GM10266 (cell line): ENCODE data around the gene ZNF433.
"Not testable (repeated sequence)": the region's sequence is repeated elsewhere in the genome, so short reads cannot be mapped to it uniquely, and the experiment has no call there.

Source experiments
- DNase-seq: peaks from one replicate; pipeline ENCODE4 v3.0.0; 2012; ENCODE audit errors: extremely low spot score
- TF ChIP-seq, protein P1 (sequence below): IDR thresholded peaks from 2 replicates; pipeline ENCODE4 v1.5.1; 2012; ENCODE audit warnings: mild to moderate bottlenecking, low read depth; ENCODE audit not compliant: control insufficient read depth, insufficient read depth; ENCODE audit errors: missing control alignments

Gene ZNF433

DNA sequence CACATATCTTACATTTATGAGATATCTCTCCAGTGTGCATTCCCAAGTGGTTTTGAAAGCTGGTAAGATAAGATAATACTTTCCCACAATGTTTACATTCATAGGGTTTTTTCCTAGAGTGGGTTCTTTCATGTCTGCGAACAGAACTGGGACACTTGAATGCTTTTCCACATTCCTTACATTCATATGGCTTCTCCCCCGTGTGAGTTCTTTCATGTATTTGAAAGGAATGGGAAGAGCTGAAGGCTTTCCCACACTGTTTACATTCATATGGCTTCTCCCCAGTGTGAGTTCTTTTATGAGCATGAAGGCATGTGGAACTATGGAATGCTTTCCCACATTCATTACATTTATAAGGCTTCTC lies 19.7 kb downstream of the ZNF433 start:
- no peak for DNase-seq
- TF ChIP-seq, protein P1, sequence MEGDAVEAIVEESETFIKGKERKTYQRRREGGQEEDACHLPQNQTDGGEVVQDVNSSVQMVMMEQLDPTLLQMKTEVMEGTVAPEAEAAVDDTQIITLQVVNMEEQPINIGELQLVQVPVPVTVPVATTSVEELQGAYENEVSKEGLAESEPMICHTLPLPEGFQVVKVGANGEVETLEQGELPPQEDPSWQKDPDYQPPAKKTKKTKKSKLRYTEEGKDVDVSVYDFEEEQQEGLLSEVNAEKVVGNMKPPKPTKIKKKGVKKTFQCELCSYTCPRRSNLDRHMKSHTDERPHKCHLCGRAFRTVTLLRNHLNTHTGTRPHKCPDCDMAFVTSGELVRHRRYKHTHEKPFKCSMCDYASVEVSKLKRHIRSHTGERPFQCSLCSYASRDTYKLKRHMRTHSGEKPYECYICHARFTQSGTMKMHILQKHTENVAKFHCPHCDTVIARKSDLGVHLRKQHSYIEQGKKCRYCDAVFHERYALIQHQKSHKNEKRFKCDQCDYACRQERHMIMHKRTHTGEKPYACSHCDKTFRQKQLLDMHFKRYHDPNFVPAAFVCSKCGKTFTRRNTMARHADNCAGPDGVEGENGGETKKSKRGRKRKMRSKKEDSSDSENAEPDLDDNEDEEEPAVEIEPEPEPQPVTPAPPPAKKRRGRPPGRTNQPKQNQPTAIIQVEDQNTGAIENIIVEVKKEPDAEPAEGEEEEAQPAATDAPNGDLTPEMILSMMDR = no peak

DNA sequence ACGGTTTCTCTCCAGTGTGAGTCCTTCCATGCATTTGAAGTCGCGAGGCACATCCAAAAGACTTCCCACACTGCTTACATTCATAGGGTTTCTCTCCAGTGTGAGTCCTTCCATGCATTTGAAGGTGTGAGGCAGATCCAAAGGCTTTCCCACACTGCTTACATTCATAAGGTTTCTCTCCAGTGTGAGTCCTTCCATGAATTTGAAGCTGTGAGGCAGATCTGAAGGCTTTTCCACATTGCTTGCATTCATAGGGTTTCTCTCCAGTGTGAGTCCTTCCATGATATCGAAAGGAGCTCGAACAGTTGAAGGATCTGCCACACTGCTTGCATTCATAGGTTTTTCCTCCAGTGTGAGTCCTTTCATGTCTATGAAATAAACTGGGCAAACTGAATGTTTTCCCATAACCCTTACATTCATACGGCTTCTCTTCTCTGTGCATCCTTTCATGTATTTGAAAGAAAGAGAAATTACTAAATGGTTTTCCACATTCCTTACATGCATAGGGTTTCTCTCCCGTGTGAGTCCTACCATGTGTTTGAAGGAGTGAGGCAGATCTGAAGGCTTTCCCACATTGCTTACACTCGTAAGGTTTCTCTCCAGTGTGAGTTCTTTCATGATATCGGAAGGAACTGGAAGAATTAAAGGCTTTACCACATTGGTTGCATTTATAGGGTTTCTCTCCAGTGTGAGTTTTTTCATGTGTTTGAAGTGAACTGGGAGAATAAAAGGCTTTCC lies 20.3 kb downstream of the ZNF433 start:
- TF ChIP-seq, protein P1 = no peak
- no peak for DNase-seq

DNA sequence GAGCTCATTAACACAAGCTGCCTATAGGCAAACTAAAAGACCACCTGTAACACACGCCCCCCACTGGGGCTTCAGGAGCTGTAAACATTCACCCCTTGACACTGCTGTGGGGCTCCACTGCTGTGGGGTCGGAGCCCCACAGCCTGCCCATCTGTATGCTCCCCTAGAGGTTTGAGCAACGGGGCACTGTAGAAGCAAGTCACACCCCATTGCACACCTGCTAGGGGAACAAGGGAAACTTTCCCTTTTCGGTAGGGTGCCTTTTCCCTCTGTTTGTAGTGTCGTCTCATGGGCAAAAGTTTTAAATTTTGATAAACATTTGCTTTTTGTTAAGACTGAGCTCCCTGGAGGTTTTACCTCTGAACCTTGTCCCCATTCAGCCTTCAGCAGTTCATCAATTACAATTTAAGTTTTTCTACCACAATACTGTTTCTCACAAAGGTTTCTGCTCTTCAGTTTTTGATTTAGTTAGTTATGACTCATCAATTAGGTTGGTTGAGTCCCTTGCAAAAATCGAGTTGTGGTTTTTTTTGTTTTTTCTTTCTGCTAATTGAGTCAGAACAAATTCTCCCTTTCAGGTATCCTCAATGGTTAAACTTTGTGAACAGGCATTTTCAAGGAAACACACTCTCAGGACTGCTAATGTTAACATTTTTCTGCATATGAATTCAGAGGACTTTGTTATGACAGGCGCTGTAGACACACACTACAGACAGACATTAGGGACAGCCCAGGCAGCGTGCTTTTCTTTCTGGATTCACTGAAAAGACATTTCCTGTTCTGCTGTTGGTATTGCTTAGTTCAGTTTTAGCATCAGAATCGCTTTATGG lies 35.1 kb downstream of the ZNF433 start:
- DNase-seq = peak; percentile 63

DNA sequence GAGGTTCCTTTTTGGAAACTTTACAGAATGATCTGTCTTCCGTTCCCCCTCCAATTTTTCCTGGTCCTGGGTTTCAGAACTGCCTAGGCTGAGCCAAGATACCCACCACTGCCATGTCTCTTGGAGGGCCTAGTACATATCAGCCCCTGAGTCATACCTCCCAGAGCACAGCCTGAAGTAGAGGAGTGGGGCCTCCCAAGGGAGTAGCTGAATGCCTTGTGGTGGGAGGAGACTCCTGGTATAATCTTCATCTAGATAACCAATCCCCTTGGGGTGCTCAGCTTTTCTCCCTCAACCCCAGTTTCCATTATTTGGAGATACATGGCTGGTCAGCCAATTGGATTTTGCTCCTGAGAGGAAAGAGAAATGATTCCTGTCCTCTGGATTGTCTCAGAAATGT lies 40.3 kb downstream of the ZNF433 start:
- no peak for DNase-seq
- TF ChIP-seq, protein P1 = no peak

More for the DNA sequence above, 35.1 kb downstream of the ZNF433 start:
- TF ChIP-seq, protein P1 = no peak

DNA sequence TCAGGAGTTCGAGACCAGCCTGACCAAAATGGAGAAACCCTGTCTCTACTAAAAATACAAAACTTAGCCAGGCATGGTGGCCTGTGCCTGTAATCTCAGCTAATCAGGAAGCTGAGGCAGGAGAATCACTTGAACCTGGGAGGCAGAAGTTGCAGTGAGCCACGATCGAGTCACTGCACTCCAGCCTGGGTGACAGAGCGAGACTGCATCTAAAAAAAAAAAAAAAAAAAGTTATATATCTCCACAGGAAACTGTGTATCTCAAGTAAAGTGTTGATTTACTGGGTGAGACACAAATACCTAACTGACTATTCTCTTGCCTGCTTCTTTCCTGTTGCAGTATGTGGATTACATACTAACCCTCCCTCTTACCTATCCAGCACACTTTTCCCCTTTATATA lies 43.6 kb downstream of the ZNF433 start:
- DNase-seq = not testable (repeated sequence)

DNA sequence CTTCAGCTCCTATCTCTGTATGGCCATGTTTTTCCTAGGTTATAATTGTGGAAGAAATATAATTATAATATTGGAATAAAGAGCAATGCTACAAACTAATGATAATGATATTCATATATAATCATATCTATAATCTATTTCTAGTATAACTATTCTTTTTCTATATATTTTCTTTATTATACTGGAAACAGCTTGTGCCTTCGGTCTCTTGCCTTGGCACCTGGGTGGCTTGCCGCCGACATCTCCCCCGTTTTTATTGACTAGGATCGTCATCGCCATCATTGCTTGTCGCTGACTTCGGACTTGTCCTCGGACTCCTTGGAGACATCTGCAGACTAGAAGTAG lies 46.4 kb downstream of the ZNF433 start:
- DNase-seq = no peak
- TF ChIP-seq, protein P1 = no peak

DNA sequence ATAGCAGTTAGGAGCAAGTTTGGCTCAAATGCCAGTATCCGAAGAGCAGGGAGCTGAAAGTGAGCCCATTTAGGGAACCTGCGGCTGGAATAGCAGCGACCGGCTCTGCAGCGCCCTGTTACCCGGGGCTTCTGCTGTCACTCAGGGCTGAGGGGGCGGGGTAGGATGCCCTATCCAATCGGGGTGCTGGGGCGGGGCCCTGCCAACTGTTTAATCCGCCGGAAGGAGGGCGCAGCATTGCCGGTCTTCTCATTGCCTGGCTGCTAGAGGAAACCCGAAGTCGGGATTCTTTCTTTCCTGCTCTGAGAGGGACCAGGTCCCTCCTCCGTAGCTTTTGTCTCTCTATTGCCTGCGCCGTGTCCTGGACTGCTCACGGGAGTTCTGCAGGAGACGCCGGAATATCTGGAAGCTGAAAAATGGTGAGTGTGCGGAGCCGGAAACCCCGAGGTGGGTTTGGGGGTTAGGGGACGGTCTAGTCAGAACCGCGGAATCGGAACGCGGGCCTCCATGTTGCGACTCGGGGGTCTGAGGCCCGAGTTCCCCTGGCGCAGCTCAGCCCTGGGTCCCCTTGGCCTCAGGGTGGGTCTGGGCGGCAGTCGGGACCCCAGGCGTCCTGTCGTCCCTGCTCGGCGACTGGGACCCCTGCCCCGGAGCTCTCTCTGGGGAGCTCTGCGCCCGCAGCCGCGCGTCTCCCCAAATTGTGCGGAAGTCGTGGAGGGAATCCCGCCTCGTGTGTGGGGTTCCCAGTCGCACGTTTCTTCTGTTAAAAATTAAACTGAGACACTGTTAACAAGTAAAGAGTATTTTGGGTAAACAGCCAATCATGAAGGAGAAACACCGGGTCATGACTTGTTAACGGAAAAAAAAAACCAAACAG lies 47.8 kb downstream of the ZNF433 start:
- DNase-seq = peak; percentile 87
- TF ChIP-seq, protein P1 = no peak
